ENCODE results near the gene SSTR4.

The SSTR4 gene

GRCh38 chr20:23047001-23047737 is 12.1 kb downstream of the SSTR4 start:
- no peak for DNase-seq

- DNase-seq: no peak
These were observed 12.7 kb downstream of the SSTR4 start for GRCh38 chr20:23047738-23048214.

GRCh38 chr20:23048283-23049200 is 13.4 kb downstream of the SSTR4 start:
- DNase-seq: no peak

DNA sequence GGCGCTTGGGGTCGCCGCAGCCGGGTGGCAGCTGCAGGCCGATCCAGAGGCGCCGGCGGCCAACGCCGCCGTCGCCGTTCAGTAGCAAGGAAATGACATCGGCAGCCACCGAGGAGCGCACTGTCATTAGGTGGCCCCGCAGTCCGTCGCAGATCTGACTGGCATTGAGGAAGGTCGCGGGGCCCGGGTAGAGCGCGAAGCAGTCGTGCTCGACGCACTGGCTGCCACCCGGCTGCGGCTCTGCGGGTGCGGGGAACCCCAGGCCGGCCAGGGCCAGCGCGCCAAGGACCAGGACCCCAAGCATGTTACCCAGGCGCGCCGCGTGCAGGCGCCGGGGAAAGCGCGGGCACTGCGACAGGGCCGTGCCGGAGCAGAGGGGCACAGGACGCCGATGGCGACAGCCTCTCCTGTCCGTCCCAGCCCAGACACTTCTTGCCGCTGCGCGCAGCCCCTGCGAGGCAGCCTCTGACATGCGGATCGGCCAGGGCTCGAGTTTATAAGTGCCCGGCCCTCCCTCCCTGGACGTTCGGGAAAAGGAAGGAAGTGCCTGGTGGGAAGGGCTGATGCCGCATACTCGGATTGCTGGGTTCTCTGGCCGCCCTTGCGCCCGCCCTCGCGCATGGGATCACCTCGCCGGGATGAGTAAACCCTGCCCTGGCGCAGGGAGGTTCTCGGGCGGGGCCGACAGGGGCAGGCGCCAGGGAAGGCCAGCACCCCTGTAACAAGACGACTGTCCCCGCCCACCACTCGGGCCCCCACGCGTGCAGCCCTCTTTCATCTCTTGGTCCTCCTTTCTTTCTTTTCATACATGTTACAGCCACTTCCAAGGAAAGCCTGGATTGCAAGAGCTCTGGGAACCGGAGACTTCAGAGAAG is 14.3 kb downstream of the SSTR4 start, which contains the start of gene THBD:
Gene THBD, minus strand, starts transcription at position 472 of the 875 bp plus-strand sequence. Its CDS starts 168 bp downstream, at position 304.
- DNase-seq: no peak

DNA sequence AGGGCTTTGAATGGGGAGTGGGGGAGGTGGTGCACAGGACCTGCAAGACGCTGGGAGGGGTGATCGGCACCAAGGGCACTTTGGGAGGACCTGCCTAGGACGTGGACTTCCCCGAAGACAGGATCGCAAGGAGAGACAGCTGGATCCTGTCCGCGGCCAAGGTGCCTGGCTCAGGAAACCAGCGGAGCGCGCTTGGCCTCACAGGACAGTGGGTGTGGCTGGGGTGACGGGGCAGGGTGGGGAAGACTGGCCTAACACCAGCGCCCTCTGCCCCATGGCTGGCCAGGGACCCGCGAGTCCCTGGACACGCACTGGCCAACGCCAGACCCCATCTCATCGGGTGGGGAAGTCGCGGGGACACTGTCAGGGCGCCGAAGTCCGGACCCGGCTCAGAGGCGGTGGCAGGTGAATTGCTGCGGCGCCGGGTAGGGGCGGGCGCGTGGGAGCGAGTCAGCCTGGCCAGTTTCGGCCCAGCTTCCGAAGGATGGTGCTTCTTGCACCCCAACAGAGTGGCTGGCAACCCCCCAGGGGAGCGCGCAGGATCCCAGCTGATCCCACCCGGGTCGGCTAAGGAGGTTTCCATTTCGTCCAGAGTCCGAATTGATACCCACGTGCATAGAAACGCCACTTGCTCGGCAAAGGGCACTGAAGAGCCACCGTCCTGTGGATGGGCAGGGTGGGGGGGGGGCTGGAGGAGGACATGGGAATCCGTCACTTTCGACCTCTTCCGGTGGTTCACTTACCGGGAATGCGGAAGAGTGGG is 15.1 kb downstream of the SSTR4 start:
- DNase-seq: no peak

GRCh38 chr20:23050847-23051627 is 15.9 kb downstream of the SSTR4 start:
- DNase-seq: no peak

- no peak for DNase-seq
These were observed 17.8 kb downstream of the SSTR4 start for GRCh38 chr20:23052904-23053303.

DNA sequence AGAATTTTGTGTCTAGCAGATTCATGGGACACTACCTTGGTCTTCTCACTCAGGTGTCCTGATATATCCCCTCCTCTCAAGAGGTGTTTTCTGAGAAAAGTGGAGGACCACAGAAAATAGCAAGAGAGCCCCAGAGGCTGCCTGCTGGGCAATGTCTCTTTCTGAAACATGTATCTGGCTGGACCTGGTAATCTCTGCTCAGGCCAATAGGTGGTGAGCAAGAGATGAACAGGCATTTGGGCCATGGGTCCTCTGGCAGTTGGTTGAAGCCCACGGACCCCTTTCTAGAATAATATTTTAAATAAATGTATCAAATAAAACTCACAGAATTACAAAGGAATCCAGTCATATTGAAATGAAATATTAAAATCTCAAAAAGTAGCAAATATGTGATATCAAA is 23.1 kb downstream of the SSTR4 start:
- DNase-seq: no peak

DNA sequence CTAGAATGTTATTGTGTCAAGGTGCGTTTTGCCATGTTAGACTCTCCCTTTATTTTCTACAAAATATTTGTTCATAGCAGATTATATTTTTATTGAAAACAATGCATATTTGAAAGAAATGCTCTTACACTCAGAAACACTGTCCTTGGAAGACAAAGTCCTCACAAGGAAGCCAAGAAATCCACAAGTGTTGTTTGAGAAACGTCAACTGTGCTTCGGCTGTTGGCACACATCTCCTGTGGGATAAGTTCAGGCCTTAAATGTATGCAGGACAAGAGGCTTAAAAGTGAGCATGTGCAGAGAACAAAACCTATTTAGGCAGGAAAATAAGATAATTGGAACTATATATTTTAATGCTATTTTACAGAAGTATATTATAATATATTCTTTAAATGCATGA is 23.9 kb downstream of the SSTR4 start:
- no peak for DNase-seq

GRCh38 chr20:23059846-23060245 is 24.7 kb downstream of the SSTR4 start:
- DNase-seq: no peak

GRCh38 chr20:23060629-23061028 is 25.5 kb downstream of the SSTR4 start:
- DNase-seq: no peak

- no peak for DNase-seq
These were observed 26.1 kb downstream of the SSTR4 start for GRCh38 chr20:23061262-23061661.

DNA sequence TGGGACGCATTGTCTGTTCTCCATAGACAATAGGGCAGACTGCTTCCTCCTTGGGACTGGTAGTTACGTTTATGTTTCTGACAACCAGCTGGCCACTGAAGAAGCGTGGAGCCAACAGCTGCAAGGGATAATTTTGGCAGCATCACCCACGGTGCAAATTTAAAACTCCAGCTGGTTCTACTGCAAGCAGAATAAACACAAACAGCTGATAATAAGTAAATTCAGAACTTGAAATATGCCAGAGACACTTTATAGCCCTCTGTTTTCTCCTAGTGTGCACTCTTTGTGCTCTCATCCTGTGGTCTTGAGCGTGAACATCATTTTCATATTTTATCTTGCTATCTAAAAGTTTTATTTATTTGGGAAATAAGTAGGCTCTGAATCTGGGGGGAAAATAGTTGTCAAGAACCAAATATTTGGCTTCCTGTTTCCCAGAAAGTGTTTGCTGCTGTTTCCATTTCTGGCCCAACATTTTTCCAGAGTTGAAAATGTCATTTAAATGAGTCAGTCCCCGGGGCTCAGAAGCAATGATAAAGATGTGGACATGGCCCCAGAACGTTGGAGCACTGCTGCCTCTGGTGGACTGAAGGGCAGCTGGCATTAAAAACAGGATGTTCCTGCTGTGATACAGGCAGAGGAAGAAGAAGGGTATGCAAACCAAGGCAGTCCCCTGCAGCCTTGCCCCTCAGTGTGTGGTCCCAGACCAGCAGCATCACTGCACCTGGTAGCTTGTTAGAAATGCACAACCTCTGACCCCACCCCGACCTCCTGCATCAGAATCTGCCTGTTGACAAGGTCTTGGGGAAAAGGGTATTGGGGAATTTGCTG is 26.8 kb downstream of the SSTR4 start:
- no peak for DNase-seq

DNA sequence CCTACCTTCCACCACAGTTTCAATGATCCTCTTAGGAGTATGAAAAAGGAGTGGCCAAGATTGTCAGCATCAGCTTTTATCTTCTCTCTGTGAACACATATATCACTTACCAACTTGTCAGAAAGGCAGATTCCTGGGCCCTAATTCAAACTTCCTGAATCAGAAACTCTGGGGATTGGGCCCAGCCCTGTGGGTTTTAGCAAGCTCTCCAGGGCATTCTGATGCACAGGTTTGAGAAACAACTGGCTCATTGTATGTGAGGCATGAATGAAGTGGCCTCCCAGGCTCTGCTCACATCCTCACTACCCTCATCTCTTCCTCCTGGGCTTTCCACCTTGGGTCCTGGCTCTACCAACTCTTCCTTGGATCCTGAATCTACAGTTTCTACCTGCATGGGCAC is 27.5 kb downstream of the SSTR4 start:
- no peak for DNase-seq

GRCh38 chr20:23063168-23063567 is 28.1 kb downstream of the SSTR4 start:
- DNase-seq: no peak

DNA sequence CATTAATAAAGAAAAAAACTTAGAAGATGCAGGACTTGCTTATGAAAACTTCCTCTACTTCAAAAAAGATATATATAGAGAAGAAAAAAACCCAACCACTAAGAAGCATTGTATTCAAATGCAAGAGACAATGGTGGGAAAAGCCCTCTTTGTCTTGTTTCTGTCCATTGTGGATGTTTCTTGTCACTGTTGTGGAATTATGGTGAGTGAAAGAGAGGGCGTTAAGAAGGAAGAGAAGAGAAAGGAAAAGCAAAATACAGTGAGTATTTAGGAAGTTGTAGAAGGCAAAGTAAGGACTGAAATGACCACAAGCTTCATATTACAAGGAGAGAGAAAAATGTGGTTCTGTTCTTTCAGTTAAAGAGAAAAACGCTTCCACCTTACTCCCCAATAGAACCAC is 28.5 kb downstream of the SSTR4 start:
- no peak for DNase-seq

DNA sequence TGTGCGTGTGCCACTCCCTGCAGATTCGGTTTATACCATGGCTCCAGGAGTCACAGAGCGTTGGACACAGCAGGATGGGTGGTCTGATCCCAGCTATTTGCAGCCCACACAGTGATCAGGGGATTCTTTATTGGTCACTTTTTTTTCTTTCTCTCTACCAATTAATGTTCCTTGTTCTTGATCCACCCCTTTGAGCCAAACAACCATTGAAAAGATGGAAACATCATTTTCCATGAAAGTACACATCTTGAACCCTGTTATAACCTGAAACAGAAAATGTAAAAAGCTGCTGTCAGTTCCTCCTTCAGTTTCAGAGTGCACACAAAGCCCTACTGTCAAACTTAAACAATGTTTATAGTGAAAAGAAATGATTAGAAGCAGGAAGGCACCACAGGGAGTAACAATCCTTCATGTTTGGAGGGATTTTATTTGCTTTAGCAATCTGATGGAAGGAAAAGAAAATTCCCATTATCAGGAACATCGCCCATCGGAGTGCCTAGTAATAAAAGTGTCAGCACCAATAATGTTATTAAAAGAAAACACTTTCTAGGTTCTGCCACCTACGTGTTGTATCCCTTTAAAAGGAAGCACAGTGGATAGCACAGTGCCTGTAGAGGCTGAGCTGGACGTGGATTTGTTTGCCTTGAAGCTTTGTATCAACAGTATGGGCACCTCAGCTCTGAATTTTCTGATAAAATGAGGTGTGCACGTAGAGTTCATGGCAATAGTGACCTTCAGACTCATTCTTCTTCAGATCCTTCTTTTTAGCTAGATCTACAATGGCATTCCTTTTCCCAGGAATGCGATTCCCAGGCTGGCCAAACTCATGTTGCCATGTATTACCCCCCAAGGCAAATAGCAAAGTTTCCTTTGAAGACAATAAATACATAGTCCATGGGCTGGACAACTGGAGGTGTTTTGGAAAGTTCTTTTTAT is 30.4 kb downstream of the SSTR4 start:
- no peak for DNase-seq

- no peak for DNase-seq
These were observed 31.7 kb downstream of the SSTR4 start for GRCh38 chr20:23066772-23067171.

DNA sequence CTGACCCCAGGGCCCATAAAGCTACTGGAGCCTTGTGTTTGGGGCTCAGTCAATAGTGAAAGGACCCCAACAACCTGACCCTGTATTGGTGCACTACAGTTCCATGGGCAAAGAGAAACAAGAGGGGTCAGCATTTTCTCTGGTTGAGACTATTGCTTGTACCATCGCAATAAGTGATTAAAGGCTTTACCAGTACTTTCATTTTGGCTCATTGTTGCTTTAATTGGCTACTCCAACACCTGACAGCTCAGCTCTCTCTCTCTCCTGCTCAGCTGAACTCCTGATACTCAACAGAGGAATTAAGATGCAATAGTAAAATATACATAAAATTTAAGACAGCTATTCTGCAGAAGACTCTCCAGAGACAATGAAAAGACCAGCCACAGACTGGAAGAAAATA is 33.2 kb downstream of the SSTR4 start:
- DNase-seq: no peak

Measured in activated T-cell treated with anti-CD3 and anti-CD28 coated beads for 4 hours (primary cell).